Measurements from ENCODE around the gene ILKAP.
A peak's percentile ranks its signal among the peaks of the same experiment; 100 is the strongest.

The ILKAP gene

GRCh38 chr2:238122287-238123217, 80.9 kb downstream of the ILKAP start:
- TF ChIP-seq CTCF (IDR thresholded peaks at IDR 0.05; ENCODE audit: low read depth, low read length): no peak
- no peak for DNase-seq (ENCODE audit: extremely low read depth, low read depth)

- no peak for TF ChIP-seq CTCF (IDR thresholded peaks at IDR 0.05; ENCODE audit: low read depth, low read length)
- no peak for DNase-seq (ENCODE audit: extremely low read depth, low read depth)
Measured at GRCh38 chr2:238121511-238122286, 81.8 kb downstream of the ILKAP start.

DNA sequence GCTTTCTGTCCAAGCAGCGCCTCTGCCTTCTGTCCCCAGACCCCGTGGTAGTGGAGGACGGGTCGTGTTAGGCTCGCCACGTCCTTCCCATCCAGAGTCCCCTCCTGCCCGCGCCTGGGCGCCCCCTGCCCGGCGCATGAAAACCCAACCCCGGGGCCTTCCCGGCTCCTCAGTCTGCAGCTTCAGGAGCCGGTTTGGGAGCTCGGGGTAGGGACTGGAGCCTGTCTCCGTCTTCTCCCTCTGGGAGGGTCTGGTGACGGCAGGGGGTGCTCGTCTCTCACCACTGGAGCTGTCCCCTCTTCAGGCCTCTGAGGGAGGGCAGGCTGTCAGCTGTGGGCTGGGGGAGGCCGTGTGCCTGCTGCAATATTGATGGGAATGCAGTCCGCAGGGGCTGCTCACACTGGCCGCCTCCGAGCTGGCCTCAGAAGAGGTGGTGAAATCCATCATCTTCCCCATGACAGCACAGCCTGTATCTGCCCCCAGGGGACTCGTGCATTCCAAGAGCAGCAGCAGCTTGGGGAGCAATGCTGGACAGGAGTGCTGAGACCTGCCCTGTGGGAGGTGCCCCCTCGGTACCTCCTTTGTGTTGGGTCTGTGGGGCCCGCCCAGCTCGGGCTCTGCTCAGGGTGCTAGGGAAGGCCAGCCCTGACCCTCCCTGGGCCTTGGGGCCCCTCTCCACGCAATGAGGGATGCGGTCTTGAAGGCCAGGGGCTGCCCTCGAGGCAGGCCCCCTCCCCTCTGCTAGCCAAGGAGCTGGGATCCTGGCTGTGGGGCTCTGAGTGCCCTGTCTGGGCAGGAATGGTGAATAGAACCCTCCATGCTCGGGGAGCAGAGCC, 82.8 kb downstream of the ILKAP start:
- DNase-seq (ENCODE audit: extremely low read depth, low read depth): no peak
- peak; percentile 9 for TF ChIP-seq CTCF (IDR thresholded peaks at IDR 0.05; ENCODE audit: low read depth, low read length)
